ENCODE measurements around the gene ATF6. TPM values are rescaled to one million over a fixed set of nuclear protein-coding genes. Genes with fewer than 3 reads are reported as not detected.

ATF6 gene
- total and polyA plus RNA-seq, 2 of the 4 experiments (the other 2 are of a cell fraction), result 12.2 to 17.6 TPM

GRCh38 chr1:162003830-162004215 lies 237.7 kb downstream of the ATF6 start:
- no CpG with 5 or more reads among the region's 5 CpGs for WGBS, 2 experiments (ENCODE audit: extremely low coverage in 2 of 2, insufficient read length in 1 of 2)
- H3K27me3 ChIP-seq (ENCODE audit: control insufficient read depth, insufficient read depth, low read length), result peaks cover 11% of the 10 kb centered on the region
- no peak overlapping the region for H3K14ac ChIP-seq (replicated peaks; ENCODE audit: low read depth, low read length)
- H4K91ac ChIP-seq (ENCODE audit: insufficient read depth, low read depth, low read length), result no peak overlapping the region
- H2AK5ac ChIP-seq (ENCODE audit: low read depth, low read length), result no peak overlapping the region
- POLR2A ChIA-PET (ENCODE audit: unreplicated experiment), result no interaction called here
- H2BK5ac ChIP-seq (ENCODE audit: low read depth, low read length, poor library complexity, severe bottlenecking), result no peak overlapping the region
- peaks cover 7% of the 10 kb centered on the region for H3K4me1 ChIP-seq (ENCODE audit: control insufficient read depth, insufficient read depth, low read length)
- H3K36me3 ChIP-seq (ENCODE audit: control insufficient read depth, insufficient read depth, low read length), result no peaks in the 10 kb centered on the region
- H3K9me3 ChIP-seq (ENCODE audit: control insufficient read depth, insufficient read depth, low read length), result no peaks in the 10 kb centered on the region
- no peak overlapping the region for H3K18ac ChIP-seq (ENCODE audit: low read depth, low read length)
- H2BK15ac ChIP-seq (ENCODE audit: low read depth, low read length), result no peak overlapping the region
- no peaks in the 10 kb centered on the region for H3K79me1 ChIP-seq (ENCODE audit: low read depth in 1 of 2, low read length in 2 of 2)
- no TSS peak for BruUV-seq (replicated peaks)
- TF ChIP-seq, protein P1, sequence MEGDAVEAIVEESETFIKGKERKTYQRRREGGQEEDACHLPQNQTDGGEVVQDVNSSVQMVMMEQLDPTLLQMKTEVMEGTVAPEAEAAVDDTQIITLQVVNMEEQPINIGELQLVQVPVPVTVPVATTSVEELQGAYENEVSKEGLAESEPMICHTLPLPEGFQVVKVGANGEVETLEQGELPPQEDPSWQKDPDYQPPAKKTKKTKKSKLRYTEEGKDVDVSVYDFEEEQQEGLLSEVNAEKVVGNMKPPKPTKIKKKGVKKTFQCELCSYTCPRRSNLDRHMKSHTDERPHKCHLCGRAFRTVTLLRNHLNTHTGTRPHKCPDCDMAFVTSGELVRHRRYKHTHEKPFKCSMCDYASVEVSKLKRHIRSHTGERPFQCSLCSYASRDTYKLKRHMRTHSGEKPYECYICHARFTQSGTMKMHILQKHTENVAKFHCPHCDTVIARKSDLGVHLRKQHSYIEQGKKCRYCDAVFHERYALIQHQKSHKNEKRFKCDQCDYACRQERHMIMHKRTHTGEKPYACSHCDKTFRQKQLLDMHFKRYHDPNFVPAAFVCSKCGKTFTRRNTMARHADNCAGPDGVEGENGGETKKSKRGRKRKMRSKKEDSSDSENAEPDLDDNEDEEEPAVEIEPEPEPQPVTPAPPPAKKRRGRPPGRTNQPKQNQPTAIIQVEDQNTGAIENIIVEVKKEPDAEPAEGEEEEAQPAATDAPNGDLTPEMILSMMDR (conservative IDR thresholded peaks at IDR 0.05; ENCODE audit: low read depth, low read length), result no peak
- TF ChIP-seq NFE2L2 (IDR thresholded peaks at IDR 0.05; ENCODE audit: low read depth, low read length) (no peak), BHLHE40 (IDR thresholded peaks at IDR 0.05; ENCODE audit: low read depth, low read length) (peak; percentile 43; the same call in 1 of the 2 replicates), CEBPB (IDR thresholded peaks at IDR 0.05; ENCODE audit: low read depth, low read length) (no peak), MXI1 (IDR thresholded peaks at IDR 0.05; ENCODE audit: borderline replicate concordance, low read depth, low read length) (no peak), RCOR1 (IDR thresholded peaks at IDR 0.05; ENCODE audit: insufficient replicate concordance, low read length) (no peak), MAZ (IDR thresholded peaks at IDR 0.05; ENCODE audit: borderline replicate concordance, low read depth, low read length) (no peak), MAFK (IDR thresholded peaks at IDR 0.05; ENCODE audit: low read depth, low read length) (peak; percentile 82), POLR2A (IDR thresholded peaks at IDR 0.05; ENCODE audit: low read depth, low read length) (no peak), FOS (IDR thresholded peaks at IDR 0.05; ENCODE audit: low read depth, low read length) (no peak), SMC3 (IDR thresholded peaks at IDR 0.05; ENCODE audit: low read depth, low read length) (no peak), RFX5 (IDR thresholded peaks at IDR 0.05; ENCODE audit: low read depth, low read length) (no peak), CHD1 (IDR thresholded peaks at IDR 0.05; ENCODE audit: low read depth, low read length) (no peak), USF2 (IDR thresholded peaks at IDR 0.05; ENCODE audit: low read depth, low read length) (no peak)
- no peak overlapping the region for H3K9ac ChIP-seq (ENCODE audit: low read depth, low read length)
- H2AFZ ChIP-seq (replicated peaks; ENCODE audit: low read length, poor library complexity), result peak overlapping the region; percentile 67
- intact Hi-C loops (cut with micrococcal nuclease) (no loop called here), in situ Hi-C loops (cut with MboI; ENCODE audit: low sequenced_read_pairs) (no loop called here), dilution Hi-C loops (cut with HindIII; ENCODE audit: low sequenced_read_pairs, unreplicated experiment) (no loop called here)
- no peak overlapping the region for H3K4me3 ChIP-seq (ENCODE audit: insufficient read depth, low read depth, low read length)
- H4K20me1 ChIP-seq (ENCODE audit: insufficient read depth, low read length), result no peaks in the 10 kb centered on the region
- H2AK9ac ChIP-seq (replicated peaks; ENCODE audit: low read depth, low read length, poor library complexity), result peak overlapping the region; percentile 35
- ATAC-seq (ENCODE audit: low read depth) (peak; percentile 87), DNase-seq (peak; percentile 83)
- CTCF ChIA-PET, result interaction anchor here (1.1 kb wide), 2 partner anchors 49 to 140 kb away, joined by 4 to 7 read pairs; no protein-coding TSS in a partner anchor
- H2BK20ac ChIP-seq (ENCODE audit: low read depth, low read length), result no peak overlapping the region
- H4K5ac ChIP-seq (ENCODE audit: low read depth, low read length), result no peak overlapping the region
- no peak overlapping the region for H4K8ac ChIP-seq (ENCODE audit: low read depth in 2 of 2, low read length in 2 of 2)
- H3K4me2 ChIP-seq (ENCODE audit: low read depth, low read length), result peak overlapping the region; percentile 15; the same call in 1 of the 2 replicates
- no peak overlapping the region for H3K27ac ChIP-seq (ENCODE audit: insufficient read depth, low read length)
- H3K9me1 ChIP-seq (ENCODE audit: insufficient read depth, low read length), result no peaks in the 10 kb centered on the region
- H2BK120ac ChIP-seq (ENCODE audit: low read depth, low read length), result no peak overlapping the region
- no peak overlapping the region for H3K4ac ChIP-seq (ENCODE audit: low read depth, low read length)
- H3K56ac ChIP-seq (ENCODE audit: extremely low read depth, insufficient read depth, low read length), result no peak overlapping the region
- no peak overlapping the region for H3K23ac ChIP-seq (ENCODE audit: low read depth, low read length)
